Measurements from ENCODE around the gene PPP1R10. TPM values are rescaled to one million over a fixed set of nuclear protein-coding genes. Genes with fewer than 3 reads are reported as not detected.

The PPP1R10 gene
- total and polyA plus RNA-seq, 2 of the 13 experiments (the other 11 are each of a cell fraction or from before 2014, with no cell fraction given) = 26.3 to 38.4 TPM

GRCh38 chr6:30617565-30618269 lies 674 bp upstream of the PPP1R10 start, which contains the start of gene MRPS18B (continued):
- TF ChIP-seq RORA (CRISPR knock-in tag; IDR thresholded peaks at IDR 0.05) (no peak), ZNF510 (CRISPR knock-in tag; IDR thresholded peaks at IDR 0.05; ENCODE audit: low read depth) (no peak; the same call in 1 of the 2 replicates), SP5 (CRISPR knock-in tag; IDR thresholded peaks at IDR 0.05; ENCODE audit: borderline replicate concordance, low read depth) (no peak), TFAP4 (IDR thresholded peaks at IDR 0.05; ENCODE audit: borderline replicate concordance, low read depth) (0 out of 2 replicates have a peak, but pooled peaks have one; percentile 10), ZNF558 (CRISPR knock-in tag; IDR thresholded peaks at IDR 0.05; ENCODE audit: borderline replicate concordance) (no peak), RFXAP (CRISPR knock-in tag; IDR thresholded peaks at IDR 0.05; ENCODE audit: borderline replicate concordance) (peak; percentile 67; the same call in 1 of the 2 replicates), DZIP1 (CRISPR knock-in tag; IDR thresholded peaks at IDR 0.05) (no peak), ONECUT2 (CRISPR knock-in tag; IDR thresholded peaks at IDR 0.05) (peak; percentile 35; the same call in 1 of the 2 replicates), E2F5 (CRISPR knock-in tag; conservative IDR thresholded peaks at IDR 0.05) (no peak), IRX3 (CRISPR knock-in tag; IDR thresholded peaks at IDR 0.05; ENCODE audit: borderline replicate concordance, low read depth) (peak; percentile 78; the same call in 1 of the 2 replicates)
- TF ChIP-seq, protein P1, sequence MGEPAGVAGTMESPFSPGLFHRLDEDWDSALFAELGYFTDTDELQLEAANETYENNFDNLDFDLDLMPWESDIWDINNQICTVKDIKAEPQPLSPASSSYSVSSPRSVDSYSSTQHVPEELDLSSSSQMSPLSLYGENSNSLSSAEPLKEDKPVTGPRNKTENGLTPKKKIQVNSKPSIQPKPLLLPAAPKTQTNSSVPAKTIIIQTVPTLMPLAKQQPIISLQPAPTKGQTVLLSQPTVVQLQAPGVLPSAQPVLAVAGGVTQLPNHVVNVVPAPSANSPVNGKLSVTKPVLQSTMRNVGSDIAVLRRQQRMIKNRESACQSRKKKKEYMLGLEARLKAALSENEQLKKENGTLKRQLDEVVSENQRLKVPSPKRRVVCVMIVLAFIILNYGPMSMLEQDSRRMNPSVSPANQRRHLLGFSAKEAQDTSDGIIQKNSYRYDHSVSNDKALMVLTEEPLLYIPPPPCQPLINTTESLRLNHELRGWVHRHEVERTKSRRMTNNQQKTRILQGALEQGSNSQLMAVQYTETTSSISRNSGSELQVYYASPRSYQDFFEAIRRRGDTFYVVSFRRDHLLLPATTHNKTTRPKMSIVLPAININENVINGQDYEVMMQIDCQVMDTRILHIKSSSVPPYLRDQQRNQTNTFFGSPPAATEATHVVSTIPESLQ (CRISPR knock-in tag; conservative IDR thresholded peaks at IDR 0.05) = no peak
- TF ChIP-seq, protein P2, sequence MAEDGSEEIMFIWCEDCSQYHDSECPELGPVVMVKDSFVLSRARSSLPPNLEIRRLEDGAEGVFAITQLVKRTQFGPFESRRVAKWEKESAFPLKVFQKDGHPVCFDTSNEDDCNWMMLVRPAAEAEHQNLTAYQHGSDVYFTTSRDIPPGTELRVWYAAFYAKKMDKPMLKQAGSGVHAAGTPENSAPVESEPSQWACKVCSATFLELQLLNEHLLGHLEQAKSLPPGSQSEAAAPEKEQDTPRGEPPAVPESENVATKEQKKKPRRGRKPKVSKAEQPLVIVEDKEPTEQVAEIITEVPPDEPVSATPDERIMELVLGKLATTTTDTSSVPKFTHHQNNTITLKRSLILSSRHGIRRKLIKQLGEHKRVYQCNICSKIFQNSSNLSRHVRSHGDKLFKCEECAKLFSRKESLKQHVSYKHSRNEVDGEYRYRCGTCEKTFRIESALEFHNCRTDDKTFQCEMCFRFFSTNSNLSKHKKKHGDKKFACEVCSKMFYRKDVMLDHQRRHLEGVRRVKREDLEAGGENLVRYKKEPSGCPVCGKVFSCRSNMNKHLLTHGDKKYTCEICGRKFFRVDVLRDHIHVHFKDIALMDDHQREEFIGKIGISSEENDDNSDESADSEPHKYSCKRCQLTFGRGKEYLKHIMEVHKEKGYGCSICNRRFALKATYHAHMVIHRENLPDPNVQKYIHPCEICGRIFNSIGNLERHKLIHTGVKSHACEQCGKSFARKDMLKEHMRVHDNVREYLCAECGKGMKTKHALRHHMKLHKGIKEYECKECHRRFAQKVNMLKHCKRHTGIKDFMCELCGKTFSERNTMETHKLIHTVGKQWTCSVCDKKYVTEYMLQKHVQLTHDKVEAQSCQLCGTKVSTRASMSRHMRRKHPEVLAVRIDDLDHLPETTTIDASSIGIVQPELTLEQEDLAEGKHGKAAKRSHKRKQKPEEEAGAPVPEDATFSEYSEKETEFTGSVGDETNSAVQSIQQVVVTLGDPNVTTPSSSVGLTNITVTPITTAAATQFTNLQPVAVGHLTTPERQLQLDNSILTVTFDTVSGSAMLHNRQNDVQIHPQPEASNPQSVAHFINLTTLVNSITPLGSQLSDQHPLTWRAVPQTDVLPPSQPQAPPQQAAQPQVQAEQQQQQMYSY (CRISPR knock-in tag; IDR thresholded peaks at IDR 0.05) = no peak
- TF ChIP-seq, protein P3, sequence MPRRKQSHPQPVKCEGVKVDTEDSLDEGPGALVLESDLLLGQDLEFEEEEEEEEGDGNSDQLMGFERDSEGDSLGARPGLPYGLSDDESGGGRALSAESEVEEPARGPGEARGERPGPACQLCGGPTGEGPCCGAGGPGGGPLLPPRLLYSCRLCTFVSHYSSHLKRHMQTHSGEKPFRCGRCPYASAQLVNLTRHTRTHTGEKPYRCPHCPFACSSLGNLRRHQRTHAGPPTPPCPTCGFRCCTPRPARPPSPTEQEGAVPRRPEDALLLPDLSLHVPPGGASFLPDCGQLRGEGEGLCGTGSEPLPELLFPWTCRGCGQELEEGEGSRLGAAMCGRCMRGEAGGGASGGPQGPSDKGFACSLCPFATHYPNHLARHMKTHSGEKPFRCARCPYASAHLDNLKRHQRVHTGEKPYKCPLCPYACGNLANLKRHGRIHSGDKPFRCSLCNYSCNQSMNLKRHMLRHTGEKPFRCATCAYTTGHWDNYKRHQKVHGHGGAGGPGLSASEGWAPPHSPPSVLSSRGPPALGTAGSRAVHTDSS (CRISPR knock-in tag; conservative IDR thresholded peaks at IDR 0.05) = no peak
- TF ChIP-seq, protein P4, sequence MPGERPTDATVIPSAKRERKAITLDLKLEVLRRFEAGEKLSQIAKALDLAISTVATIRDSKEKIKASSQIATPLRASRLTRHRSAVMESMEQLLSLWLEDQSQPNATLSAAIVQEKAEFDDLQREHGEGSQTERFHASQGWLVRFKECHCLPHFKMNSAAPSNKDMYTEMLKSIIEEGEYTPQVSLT (CRISPR knock-in tag; IDR thresholded peaks at IDR 0.05; ENCODE audit: borderline replicate concordance, low read depth) = peak; percentile 76; the same call in 1 of the 2 replicates
